Ammon's horn (tissue), 1 donor: ENCODE data around the gene SOX21.

ENCODE experiments used
- DNase-seq: peaks from one replicate; pipeline ENCODE4 v3.0.0-alpha.2; 2016; ENCODE audit warnings: low spot score

The SOX21 gene

DNA sequence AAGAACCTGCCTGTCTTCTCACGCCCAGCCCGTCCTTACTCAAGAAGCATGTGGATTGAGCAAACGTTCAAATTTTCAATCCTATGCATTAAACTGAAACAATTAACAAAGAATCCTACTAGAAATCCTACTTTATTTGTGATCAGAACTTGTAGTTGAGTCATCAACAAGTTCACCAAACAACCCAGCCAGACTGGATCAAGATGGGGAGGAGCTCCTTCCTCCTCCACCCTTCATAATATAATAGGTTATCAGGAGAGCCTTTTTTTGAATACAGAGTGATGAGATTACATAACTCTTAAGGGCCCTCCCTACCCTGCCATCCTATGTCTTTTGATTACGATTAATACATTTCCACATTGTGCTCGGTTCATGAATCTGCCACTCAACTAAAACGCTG is 32.7 kb downstream of the SOX21 start:
- DNase-seq: no peak

DNA sequence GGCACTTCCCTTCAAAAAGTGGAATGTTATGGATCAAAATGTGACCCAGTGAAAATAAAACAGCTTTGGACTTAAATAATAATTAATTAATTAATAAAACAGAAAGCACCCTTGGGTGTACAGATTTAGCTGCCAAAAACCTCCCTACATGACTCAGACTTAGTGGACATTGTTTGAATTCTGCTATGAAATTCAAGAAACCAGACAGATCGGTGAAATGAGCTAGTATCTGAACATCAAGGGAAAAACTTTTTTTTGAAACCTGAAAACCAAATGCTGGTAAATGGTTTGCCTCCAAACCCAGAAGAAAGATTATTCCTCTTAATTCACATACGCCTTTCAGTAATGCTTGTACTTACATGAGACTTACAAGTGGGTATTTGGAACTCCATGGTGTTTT is 33.5 kb downstream of the SOX21 start:
- DNase-seq: no peak

DNA sequence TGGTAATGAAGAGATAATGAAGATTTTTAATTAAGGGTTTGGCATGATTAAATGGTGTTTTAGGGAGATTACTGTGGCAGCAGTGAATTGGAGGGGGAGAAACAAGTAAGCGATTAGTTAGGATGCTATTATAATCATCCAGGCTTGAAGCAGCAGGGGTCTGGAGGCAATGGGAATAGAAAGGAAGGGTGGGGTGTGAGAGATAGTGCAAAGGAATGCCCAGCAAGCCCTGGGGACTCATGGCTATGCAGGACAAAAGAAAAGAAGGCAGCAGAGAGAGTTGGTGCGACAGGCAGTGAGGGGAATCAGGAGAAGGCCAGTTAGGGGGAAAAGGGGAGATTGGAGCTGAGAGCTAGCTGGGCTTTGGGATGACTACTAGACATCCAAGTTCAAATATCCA is 34.5 kb downstream of the SOX21 start:
- DNase-seq: no peak

DNA sequence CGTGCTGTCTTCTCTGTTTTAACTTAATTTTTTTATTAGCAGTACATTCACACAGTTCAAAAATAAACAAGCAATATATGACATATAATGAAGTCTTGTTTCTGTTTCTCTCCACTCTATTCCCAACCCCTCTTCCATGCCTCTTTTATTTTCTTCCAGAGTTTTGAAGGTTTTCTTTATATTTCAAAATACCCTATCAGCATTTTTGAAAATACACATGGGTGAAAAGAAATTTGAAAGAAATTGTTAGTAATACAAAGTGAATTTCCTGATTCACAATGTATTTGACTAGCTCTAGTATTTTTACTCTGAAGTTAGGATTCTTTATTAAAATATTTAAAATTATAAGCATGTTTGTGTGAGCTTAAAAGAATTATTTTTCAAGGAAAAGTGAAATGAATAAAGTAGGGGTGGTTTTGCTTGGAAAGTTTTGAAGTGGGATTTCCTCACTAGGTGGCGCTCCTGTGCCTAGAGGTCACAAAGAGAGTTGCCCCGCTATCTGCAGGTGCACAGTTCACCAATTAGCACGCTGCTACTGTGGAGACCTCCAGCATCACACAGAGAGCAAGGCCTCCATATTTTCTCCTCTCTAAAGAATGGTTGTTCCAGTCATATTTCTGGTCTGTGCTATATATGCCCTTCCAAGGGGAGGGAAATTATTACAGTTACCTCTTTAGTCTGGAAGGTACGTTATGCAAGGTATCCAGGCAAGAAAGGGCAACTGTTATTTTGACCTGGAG is 37.6 kb downstream of the SOX21 start:
- DNase-seq: peak; percentile 74

DNA sequence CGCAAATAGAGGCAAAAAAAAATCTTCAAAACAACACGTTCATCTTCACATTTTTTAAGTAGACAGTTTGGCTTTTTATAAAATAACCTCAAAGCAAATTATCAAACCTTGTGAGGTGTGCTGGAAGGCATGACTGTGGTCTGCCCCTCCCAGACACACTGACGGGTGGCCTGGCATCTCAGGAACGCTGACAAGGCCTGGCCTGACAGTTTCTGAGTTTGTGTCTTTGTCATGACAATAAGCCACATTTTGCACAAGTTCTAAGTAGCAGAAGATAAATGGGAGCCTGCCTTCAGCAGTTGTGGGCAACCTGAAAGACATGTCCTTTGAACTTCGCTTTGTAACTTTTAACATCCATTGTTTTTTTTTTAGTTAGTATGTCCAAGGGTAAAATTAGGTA is 38.5 kb downstream of the SOX21 start:
- DNase-seq: no peak

DNA sequence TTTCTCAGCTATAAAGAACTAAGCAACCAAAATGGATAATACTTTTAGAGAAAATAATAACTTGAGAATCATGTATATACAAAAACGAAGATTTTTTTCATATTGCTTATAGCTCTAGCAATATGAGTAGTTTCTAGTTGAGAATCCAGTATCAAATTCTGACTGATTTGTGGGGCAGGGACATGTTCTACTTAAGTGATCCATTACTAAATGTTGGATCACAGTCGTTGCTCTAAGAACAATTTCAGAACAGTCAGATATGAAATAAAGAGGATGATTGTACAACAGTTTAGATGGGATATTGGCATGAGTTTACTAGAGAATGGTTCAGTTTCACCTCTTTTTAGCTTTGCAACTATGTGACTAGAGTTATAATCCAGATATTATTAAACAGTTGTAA is 39.9 kb downstream of the SOX21 start:
- no peak for DNase-seq

DNA sequence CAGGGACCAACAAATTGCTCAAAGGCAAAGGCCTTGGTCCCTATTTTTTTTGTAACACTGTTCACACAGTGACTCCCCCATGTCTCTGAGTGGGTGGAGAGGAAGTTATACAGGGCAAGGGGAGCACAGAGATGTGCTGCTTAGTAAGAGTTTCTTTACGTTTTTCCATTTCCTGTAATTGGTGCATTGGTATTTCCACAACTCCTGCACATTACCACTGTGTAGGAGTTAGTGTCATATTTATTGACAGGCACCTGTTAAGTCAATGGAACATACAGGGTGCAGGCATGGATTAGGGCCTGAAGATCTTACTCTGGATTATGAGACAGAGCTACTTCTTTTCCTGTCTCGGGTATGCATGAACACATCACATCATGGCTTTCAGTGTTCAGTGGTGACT is 45.2 kb downstream of the SOX21 start:
- DNase-seq: no peak

DNA sequence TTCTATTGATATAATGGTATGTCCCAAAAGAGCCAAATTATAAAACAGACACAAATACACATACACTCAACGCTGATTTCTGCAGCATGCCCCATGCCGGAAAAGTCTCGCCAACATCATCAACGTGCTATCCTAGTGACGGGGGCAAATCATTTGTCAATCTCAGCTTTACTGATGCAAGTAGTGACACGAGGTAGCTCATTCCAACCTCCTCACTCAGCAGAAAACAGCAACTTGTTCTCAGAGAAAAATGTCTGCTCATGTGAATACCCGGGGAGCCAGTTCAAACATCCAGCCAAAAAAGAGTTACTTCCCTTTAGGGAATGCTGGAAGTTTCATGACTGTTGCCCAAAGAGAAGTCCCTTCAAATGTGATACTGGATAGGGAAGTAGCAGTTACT is 46.3 kb downstream of the SOX21 start:
- DNase-seq: no peak

DNA sequence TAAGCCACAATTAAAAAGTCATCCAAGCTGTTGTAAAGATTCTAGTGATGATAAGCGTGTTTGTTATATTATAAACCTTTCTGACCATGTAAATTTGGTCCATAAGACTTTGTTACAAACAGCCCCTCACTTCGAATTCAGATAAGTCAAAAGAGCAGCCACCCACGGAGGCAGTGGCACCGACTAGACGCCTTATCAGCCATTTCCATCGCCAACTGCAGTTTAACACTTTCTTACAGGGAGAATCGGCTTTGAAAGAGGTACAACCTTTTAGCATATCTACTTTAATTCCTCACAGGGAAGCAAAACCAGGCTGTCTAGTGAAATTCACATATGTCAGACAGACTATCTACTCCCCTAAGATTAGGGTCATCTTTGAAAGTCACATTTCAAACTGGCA is 47.5 kb downstream of the SOX21 start:
- DNase-seq: no peak

DNA sequence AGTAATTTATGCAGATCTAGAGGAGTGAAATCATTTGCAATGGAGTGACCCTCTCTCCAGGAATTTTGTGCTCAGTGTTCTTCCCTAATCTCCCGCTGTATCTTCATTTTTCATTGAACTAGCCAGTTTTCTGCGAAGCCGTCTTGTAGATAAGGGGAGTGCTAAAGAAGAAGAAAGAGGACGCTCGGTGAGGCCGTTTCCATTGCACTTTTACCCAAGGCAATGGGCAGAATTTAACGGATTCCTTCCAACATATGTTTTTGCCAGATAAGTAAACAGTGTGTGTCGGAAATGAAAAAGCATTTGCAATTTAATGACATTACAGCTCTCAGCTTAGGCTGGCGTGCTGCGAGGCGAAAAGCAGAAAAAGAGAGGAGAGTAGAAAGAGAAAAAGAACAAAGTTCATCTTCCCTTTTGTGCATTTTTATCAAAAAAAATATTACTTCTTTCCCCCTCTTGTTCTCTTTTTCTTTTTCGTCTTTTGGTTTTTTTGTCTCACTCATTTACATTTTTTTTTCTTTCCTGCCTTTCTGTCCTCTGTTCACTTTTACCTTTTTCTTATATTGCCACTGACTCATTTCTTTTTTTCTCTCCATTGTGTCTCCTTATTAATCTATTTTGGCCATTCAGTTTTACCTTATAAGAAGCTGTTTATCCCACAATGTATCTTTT is 49.9 kb downstream of the SOX21 start:
- DNase-seq: no peak

DNA sequence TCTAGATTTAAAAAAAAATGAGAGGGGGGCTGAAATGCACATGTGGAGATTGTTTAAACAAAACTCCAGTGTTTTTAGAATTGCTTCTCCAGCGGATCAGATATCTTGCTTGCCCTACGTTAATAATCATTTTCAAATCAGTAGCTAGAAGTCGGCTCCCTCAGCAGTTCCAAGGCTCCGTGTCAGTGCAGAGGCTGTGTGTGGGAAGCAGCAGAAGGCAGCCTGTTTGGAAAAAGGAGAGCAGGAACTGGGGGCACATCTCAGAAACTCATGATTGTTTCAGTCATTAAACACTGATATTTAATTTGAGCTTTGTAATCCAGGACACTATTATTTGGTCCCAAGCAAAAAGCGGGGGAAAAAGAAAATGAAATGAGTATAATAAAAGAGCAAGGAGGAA is 50.9 kb downstream of the SOX21 start:
- DNase-seq: peak; percentile 27

DNA sequence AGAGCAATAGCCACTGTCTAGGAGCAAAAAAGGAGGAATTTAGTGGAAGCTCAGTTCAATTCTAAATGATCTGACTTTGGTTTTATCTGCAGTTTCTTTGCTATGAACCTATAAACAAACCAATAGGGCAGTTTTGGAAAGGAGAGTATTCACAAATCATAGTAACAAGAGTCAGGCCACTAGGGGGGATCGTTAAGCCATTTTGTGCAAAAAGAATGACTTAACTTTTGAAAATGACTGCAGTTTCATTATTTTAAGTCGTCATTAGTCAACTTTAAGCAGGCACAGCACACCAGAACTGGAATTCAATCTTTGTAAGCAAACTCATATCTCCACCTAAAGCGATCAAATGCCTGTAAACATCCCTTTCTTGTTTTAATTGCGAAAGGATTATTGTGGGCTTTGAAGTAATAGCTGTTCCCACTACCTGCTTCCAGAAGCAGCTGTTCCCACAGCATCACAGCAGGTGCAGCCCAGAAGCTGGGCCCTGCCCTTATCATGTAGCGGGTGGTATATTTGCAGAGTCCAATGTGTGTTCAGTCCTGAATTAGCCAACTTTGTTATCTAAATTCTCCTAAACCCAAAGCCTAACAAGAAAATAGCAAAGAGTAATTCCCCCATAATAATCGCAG is 51.5 kb downstream of the SOX21 start:
- peak; percentile 52 for DNase-seq
